GM12872 (cell line): ENCODE results near the gene DDX49.

Source experiments
- TF ChIP-seq, protein P1 (sequence below): IDR thresholded peaks from 3 replicates; pipeline ENCODE4 v1.5.1; 2011; ENCODE audit warnings: low read depth, mild to moderate bottlenecking, low read length, moderate library complexity; ENCODE audit not compliant: insufficient read depth

DDX49 gene, protein sequence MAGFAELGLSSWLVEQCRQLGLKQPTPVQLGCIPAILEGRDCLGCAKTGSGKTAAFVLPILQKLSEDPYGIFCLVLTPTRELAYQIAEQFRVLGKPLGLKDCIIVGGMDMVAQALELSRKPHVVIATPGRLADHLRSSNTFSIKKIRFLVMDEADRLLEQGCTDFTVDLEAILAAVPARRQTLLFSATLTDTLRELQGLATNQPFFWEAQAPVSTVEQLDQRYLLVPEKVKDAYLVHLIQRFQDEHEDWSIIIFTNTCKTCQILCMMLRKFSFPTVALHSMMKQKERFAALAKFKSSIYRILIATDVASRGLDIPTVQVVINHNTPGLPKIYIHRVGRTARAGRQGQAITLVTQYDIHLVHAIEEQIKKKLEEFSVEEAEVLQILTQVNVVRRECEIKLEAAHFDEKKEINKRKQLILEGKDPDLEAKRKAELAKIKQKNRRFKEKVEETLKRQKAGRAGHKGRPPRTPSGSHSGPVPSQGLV

DNA sequence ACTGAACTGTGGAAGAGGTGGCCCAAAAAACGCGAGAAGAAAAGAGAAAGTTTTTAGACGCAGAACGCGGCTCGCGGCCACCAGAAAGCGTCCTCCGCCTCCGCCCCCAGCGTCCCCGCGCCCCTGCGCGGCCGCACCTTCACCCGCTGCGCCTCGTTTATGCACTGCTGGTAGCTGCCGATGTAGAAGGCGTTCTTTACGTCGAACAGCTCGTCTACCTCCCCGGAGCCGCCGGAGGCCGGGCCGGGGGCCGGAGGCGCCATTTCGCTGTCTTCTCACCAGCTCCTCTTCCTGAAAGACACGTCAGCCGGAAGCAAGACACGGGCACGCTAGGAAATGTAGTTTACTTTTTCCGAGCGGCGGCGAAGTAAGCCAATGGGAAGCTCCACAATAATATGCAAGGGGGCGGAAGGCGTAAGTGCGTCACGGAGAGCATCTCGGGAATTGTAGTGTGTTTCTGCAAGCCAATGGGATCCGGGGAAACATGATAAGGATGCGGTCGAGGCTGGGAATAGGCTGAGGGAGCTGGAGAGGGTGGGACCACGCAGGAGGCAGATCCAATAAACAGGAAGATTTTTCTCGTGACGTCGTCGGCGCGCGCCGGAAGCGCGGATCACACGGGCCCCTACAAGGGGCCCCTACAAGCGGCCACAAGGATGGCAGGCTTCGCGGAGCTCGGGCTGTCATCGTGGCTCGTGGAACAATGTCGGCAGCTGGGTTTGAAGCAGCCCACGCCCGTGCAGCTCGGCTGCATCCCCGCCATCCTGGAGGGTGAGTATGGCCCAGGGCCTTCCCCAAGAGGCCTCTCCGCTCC, at the start of gene DDX49, which contains the start of gene COPE:
TSS of gene DDX49 (plus strand) at position 630 of the 814 bp plus-strand sequence. CDS start at position 657, 27 bp downstream.
TSS of gene COPE (minus strand) at position 302 of the 814 bp plus-strand sequence. CDS start at position 263, 39 bp downstream.
- TF ChIP-seq, protein P1, sequence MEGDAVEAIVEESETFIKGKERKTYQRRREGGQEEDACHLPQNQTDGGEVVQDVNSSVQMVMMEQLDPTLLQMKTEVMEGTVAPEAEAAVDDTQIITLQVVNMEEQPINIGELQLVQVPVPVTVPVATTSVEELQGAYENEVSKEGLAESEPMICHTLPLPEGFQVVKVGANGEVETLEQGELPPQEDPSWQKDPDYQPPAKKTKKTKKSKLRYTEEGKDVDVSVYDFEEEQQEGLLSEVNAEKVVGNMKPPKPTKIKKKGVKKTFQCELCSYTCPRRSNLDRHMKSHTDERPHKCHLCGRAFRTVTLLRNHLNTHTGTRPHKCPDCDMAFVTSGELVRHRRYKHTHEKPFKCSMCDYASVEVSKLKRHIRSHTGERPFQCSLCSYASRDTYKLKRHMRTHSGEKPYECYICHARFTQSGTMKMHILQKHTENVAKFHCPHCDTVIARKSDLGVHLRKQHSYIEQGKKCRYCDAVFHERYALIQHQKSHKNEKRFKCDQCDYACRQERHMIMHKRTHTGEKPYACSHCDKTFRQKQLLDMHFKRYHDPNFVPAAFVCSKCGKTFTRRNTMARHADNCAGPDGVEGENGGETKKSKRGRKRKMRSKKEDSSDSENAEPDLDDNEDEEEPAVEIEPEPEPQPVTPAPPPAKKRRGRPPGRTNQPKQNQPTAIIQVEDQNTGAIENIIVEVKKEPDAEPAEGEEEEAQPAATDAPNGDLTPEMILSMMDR = no peak

DNA sequence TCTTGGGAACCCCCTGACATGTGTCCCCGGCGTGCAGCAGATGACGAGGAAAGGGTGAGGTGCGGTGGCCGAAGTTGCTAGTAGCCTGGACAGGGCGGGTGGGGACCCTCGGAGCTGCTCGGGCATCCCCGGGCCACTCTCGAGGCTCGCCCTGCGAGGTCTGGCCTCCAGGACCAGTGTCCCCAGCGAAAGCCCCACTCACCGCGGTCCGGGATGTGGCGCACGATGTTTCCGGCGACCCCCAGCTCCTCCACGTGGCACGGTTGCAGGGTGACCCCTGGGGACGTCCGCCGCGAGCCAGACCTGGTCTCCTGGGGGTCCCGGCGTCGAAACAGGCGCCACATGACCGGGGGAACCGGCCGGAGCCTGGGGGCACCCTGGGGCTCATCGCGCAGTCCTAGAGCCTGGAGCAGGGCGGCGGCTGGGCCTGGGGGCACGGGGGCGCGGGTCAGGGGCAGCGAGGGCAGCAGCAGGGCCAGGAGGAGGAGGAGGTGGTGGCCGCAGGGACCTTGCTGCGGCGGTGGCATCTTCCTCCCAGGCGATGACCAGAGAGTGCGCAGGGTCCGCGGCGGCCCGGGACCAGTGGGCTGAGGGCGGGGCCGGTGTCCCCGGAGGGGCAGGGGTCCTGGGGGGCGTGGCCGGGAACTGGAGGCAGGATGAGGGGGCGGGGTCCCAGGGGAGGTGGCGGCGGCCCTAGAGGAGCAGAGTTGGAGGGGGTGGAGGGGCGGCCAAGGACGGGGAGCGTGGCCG, 49.6 kb upstream of the DDX49 start:
- TF ChIP-seq, protein P1 = no peak

DNA sequence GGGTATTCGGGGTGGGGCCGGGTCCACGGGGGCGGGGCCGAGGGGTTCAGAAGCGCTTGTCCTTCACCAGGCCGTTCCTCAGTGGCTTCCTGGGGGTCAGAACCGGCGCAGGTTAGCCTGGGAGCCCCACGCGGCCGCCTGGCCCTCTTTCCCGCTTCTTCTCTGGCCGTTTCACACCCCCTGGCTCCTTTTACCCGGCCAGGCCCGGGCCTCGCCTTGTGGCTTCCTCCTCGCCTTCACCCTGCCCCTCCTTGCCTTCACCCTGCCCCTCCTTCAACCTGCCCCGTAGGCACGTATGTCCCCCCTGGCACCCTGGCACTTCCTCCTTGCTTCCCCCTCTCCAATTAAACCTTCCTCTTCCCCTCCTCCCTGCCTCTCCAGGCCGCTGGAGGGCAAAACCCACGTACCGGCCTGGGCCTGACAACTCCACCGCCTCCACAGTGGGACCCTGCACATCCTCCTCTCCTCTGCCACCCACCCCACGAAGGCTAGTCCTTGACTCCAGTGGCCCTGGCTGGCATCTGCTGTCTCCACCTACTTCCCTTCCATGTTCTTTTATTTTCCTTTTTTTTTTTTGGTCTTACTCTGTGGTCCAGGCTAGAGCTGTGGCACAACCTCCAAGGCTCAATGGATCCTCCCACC, 48.9 kb upstream of the DDX49 start:
- TF ChIP-seq, protein P1 = no peak

DNA sequence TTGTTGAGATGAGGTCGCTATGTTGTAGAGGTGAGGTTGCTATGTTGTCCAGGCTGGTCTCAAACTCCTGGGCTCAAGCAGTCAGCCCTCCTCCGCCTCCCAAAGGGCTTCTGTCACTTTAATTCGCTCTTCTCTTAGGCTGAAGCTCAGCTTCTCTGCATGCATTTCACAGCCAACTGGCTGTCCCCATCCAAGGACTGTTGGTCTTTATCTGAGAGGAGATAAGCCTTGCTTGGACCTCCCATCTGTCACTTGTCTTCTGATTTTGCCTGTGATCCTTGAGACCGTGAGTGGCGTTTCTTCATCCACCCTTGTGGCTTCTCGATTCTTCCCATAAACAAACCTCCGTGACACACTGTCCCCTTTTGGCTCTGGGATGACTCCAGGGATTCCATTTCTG, 48.0 kb upstream of the DDX49 start:
- TF ChIP-seq, protein P1 = no peak

DNA sequence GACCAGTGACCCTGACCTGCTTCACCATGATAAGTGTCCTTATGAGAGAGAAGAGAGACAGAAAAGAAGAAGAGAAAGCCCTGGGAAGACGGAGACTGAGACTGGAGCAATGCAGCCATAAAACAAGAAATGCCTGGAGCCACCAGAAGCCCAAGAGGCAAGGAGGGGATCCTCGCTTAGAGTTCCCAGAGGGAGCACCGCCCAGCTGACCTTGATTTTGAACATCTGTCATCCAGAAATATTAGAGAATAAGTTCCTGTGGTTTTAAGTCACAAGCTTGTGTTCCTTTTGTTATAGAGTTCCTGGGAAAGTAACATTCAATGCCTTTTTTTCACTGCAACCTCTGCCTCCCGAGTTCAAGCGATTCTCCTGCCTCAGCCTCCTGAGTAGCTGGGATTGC, 43.8 kb upstream of the DDX49 start:
- TF ChIP-seq, protein P1 = no peak

DNA sequence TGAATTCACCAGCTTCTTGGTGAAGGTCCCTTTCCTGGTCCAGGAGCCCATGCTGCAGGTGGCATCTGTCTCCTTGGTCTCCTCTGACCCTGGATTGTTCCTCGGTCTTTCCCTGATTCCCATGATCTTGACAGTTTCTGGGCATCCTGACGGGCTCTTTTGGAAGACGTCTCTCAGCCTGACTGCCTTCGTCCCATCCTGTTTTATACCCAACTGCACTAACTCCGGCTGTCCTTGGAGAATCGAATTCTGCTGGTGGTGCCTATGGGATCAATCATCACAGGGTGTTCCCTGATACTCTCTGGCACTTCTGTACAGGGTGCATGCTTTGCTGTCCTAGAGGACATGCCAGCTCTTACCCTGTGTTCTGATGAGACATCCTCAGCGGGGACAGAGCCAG, 42.6 kb upstream of the DDX49 start:
- TF ChIP-seq, protein P1 = no peak
